ENCODE results near the gene C16orf78. TPM values are rescaled to one million over a fixed set of nuclear protein-coding genes. Genes with fewer than 3 reads are reported as not detected.

Gene C16orf78
- total RNA-seq, 1 donor from 2014 or later = not detected

DNA sequence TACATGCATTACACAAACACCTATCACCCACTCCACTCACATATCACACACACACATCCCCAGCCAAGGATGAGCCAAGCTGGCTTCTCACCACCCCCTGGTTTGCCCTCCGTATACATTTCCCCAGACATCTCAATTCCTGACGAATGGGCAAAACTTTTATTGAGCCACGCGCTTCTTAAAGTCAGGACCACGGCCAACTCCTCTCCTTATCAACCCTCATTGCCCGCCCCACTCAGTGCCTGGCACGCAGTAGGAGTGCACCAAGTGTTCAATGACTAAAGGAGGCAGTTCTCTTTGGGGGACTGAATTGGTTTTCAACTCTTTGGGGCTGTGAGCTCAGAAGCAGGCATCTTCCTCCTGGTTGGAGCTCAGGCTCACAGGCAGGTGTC, 22.5 kb upstream of the C16orf78 start:
- Histone ChIP-seq H4K20me1 (ENCODE audit: low read depth) (peaks cover 18% of the 10 kb centered on the region), H3K9ac (no peak overlapping the region), H3K4me1 (no peaks in the 10 kb centered on the region), H3K4me3 (no peak overlapping the region), H3K27ac (no peak overlapping the region), H3K27me3 (peaks cover 7% of the 10 kb centered on the region), H3F3A (ENCODE audit: low read depth) (no peaks in the 10 kb centered on the region), H3K36me3 (no peaks in the 10 kb centered on the region), H3K4me2 (no peak overlapping the region), H3K79me2 (ENCODE audit: low read depth) (no peaks in the 10 kb centered on the region), H2AFZ (replicated peaks) (no peak overlapping the region), H3K9me3 (ENCODE audit: low read depth) (no peaks in the 10 kb centered on the region)
- peak; percentile 62 for DNase-seq (ENCODE audit: low spot score)
- Mint-ChIP-seq H3K27me3 (ENCODE audit: insufficient read depth, low read depth) (peaks cover 18% of the 10 kb centered on the region), H3K4me1 (no peaks in the 10 kb centered on the region), H3K9me3 (no peaks in the 10 kb centered on the region), H3K4me3 (no peak overlapping the region), H3K36me3 (no peaks in the 10 kb centered on the region), H3K27ac (no peak overlapping the region)
- TF ChIP-seq, protein P1, sequence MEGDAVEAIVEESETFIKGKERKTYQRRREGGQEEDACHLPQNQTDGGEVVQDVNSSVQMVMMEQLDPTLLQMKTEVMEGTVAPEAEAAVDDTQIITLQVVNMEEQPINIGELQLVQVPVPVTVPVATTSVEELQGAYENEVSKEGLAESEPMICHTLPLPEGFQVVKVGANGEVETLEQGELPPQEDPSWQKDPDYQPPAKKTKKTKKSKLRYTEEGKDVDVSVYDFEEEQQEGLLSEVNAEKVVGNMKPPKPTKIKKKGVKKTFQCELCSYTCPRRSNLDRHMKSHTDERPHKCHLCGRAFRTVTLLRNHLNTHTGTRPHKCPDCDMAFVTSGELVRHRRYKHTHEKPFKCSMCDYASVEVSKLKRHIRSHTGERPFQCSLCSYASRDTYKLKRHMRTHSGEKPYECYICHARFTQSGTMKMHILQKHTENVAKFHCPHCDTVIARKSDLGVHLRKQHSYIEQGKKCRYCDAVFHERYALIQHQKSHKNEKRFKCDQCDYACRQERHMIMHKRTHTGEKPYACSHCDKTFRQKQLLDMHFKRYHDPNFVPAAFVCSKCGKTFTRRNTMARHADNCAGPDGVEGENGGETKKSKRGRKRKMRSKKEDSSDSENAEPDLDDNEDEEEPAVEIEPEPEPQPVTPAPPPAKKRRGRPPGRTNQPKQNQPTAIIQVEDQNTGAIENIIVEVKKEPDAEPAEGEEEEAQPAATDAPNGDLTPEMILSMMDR (IDR thresholded peaks at IDR 0.05) = no peak
- TF ChIP-seq EZH2phosphoT487 (IDR thresholded peaks at IDR 0.05) (no peak), EZH2 (IDR thresholded peaks at IDR 0.05) (no peak)

DNA sequence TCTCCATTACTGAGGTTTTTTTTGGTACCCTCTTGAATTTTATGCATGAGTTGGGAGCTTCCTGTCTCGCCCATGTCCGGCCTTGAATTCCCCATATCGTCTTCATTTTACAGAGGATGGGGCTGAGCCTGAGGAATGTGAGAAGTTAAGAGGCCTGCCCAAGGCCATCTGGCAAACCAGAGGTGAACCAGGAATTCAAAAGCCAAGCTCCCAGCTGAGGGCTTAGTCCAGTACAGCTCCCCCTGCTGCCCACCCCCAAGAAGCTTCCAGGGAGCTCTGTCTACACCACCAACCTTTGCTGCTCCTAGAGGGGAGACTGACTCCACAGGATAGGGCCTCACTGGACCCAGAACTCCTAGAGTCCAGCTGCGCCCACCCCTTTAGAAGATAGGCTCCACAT, 20.7 kb upstream of the C16orf78 start:
- H3K4me3 ChIP-seq = no peak overlapping the region
- no peaks in the 10 kb centered on the region for H3K9me3 ChIP-seq (ENCODE audit: low read depth)
- Mint-ChIP-seq H3K9me3 (no peaks in the 10 kb centered on the region), H3K4me1 (no peaks in the 10 kb centered on the region), H3K27ac (no peak overlapping the region), H3K4me3 (no peak overlapping the region), H3K36me3 (no peaks in the 10 kb centered on the region), H3K27me3 (ENCODE audit: insufficient read depth, low read depth) (peaks cover 21% of the 10 kb centered on the region)
- no peaks in the 10 kb centered on the region for H3K79me2 ChIP-seq (ENCODE audit: low read depth)
- H3F3A ChIP-seq (ENCODE audit: low read depth) = no peaks in the 10 kb centered on the region
- no peak overlapping the region for H3K27ac ChIP-seq
- peaks cover 14% of the 10 kb centered on the region for H4K20me1 ChIP-seq (ENCODE audit: low read depth)
- no peak overlapping the region for H2AFZ ChIP-seq (replicated peaks)
- TF ChIP-seq EZH2 (IDR thresholded peaks at IDR 0.05) = no peak
- TF ChIP-seq, protein P1 (IDR thresholded peaks at IDR 0.05) = peak; percentile 60
- H3K9ac ChIP-seq = no peak overlapping the region
- H3K4me2 ChIP-seq = no peak overlapping the region
- no peaks in the 10 kb centered on the region for H3K27me3 ChIP-seq
- peak; percentile 61 for DNase-seq (ENCODE audit: low spot score)
- no peaks in the 10 kb centered on the region for H3K36me3 ChIP-seq
- peaks cover 6% of the 10 kb centered on the region for H3K4me1 ChIP-seq

GRCh38 chr16:49353680-49354079, 19.9 kb upstream of the C16orf78 start:
- Histone ChIP-seq H3K27me3 (no peaks in the 10 kb centered on the region), H3K27ac (no peak overlapping the region), H3K4me3 (no peak overlapping the region), H3K79me2 (ENCODE audit: low read depth) (no peaks in the 10 kb centered on the region), H3K4me1 (peaks cover 6% of the 10 kb centered on the region), H3K9me3 (ENCODE audit: low read depth) (no peaks in the 10 kb centered on the region), H2AFZ (replicated peaks) (no peak overlapping the region), H3K4me2 (no peak overlapping the region), H3K36me3 (no peaks in the 10 kb centered on the region), H3F3A (ENCODE audit: low read depth) (no peaks in the 10 kb centered on the region), H4K20me1 (ENCODE audit: low read depth) (peaks cover 14% of the 10 kb centered on the region), H3K9ac (no peak overlapping the region)
- peaks cover 20% of the 10 kb centered on the region for H3K27me3 Mint-ChIP-seq (ENCODE audit: insufficient read depth, low read depth)
- no peak overlapping the region for H3K27ac Mint-ChIP-seq
- no peaks in the 10 kb centered on the region for H3K9me3 Mint-ChIP-seq
- no peaks in the 10 kb centered on the region for H3K36me3 Mint-ChIP-seq
- no peak overlapping the region for H3K4me3 Mint-ChIP-seq
- TF ChIP-seq EZH2 (IDR thresholded peaks at IDR 0.05) (no peak), EZH2phosphoT487 (IDR thresholded peaks at IDR 0.05) (no peak)
- TF ChIP-seq, protein P1 (IDR thresholded peaks at IDR 0.05) = no peak
- no peaks in the 10 kb centered on the region for H3K4me1 Mint-ChIP-seq
- no peak for DNase-seq (ENCODE audit: low spot score)

Data from neural progenitor cell (in vitro differentiated cells).